SU-DHL-6 (cell line): ENCODE measurements around the gene BTBD19.

Source experiments
- EZH2phosphoT487 ChIP-seq: fragments of 200-600 bp; sonication (generic), shearing (Covaris generic); conservative IDR thresholded peaks from 2 replicates; pipeline ENCODE4 v1.6.1; 2018; ENCODE audit warnings: mild to moderate bottlenecking, antibody characterized with exemption, low read length, moderate library complexity, mixed read lengths
- TF ChIP-seq, protein P1 (sequence below): fragments of 200-600 bp; sonication (generic); IDR thresholded peaks from one replicate; pipeline ENCODE4 v1.5.1; 2017; ENCODE audit warnings: antibody characterized with exemption, mild to moderate bottlenecking, low read length, moderate library complexity; ENCODE audit not compliant: insufficient read depth, poor library complexity, severe bottlenecking

DNA sequence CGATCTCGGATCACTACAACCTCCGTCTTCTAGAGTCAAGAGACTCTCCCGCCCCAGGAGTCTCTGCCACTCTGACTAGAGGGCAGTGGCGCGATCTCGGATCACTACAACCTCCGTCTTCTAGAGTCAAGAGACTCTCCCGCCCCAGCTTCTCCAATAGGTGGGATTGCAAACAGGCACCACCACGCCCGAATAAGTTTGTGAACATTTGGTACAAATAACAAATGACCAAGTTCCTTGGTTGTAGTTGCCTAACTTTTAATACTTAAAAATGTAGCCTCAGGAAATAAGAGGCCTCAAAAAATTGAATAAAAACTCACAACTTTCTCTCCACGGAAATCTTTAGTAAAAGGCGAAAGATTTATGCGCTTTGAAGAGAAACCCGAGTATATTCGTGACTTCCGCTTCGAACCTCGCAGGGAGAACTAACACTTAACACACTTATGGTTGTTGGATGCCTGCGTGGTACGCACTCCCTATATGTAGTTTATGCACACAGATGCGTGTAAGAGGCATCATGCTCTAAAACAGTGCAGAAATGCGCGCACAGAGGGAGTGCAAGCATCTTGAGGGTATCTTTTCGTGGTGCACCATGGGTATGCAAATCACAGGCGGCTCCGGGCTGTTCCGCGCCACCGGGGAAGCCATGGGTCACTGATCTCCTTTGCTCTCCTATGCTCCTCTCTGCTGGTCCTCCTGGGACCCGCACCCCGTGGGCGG, 11.4 kb downstream of the BTBD19 start:
- TF ChIP-seq, protein P1, sequence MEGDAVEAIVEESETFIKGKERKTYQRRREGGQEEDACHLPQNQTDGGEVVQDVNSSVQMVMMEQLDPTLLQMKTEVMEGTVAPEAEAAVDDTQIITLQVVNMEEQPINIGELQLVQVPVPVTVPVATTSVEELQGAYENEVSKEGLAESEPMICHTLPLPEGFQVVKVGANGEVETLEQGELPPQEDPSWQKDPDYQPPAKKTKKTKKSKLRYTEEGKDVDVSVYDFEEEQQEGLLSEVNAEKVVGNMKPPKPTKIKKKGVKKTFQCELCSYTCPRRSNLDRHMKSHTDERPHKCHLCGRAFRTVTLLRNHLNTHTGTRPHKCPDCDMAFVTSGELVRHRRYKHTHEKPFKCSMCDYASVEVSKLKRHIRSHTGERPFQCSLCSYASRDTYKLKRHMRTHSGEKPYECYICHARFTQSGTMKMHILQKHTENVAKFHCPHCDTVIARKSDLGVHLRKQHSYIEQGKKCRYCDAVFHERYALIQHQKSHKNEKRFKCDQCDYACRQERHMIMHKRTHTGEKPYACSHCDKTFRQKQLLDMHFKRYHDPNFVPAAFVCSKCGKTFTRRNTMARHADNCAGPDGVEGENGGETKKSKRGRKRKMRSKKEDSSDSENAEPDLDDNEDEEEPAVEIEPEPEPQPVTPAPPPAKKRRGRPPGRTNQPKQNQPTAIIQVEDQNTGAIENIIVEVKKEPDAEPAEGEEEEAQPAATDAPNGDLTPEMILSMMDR, result no peak
- no peak for TF ChIP-seq EZH2phosphoT487
